GM12875 (cell line): ENCODE results near the gene RAB6B.

Source experiments
- H3K4me3 ChIP-seq: one replicate; pipeline ENCODE4 v1.5.1; 2011; ENCODE audit warnings: low read depth, low read length, control low read depth
- TF ChIP-seq, protein P1 (sequence below): IDR thresholded peaks from 2 replicates; pipeline ENCODE4 v1.5.1; 2011; ENCODE audit warnings: low read depth, mild to moderate bottlenecking, control low read depth, inconsistent platforms, low read length, moderate library complexity, borderline replicate concordance; ENCODE audit not compliant: insufficient read depth

The RAB6B gene

DNA sequence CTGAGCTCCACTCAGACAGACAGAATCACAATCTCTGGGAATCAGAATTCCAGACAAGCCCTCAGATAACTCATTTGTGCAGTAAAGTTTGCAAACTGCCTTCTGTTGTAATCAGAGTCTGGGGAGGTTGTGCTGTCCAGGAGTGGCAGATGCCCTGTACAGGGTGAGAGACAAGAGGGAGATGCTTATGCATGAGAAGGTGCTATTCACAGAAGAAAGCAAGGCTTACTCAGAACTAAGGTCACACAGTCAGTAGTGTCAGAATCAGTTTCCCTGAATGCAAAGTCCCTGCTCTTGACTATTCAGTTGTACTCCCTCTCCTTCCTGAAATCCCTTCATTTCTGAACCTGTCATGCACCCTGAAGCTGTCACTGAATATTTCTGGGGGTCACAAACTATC lies 46.3 kb downstream of the RAB6B start:
- H3K4me3 ChIP-seq: no peak overlapping the region
- TF ChIP-seq, protein P1, sequence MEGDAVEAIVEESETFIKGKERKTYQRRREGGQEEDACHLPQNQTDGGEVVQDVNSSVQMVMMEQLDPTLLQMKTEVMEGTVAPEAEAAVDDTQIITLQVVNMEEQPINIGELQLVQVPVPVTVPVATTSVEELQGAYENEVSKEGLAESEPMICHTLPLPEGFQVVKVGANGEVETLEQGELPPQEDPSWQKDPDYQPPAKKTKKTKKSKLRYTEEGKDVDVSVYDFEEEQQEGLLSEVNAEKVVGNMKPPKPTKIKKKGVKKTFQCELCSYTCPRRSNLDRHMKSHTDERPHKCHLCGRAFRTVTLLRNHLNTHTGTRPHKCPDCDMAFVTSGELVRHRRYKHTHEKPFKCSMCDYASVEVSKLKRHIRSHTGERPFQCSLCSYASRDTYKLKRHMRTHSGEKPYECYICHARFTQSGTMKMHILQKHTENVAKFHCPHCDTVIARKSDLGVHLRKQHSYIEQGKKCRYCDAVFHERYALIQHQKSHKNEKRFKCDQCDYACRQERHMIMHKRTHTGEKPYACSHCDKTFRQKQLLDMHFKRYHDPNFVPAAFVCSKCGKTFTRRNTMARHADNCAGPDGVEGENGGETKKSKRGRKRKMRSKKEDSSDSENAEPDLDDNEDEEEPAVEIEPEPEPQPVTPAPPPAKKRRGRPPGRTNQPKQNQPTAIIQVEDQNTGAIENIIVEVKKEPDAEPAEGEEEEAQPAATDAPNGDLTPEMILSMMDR: no peak

DNA sequence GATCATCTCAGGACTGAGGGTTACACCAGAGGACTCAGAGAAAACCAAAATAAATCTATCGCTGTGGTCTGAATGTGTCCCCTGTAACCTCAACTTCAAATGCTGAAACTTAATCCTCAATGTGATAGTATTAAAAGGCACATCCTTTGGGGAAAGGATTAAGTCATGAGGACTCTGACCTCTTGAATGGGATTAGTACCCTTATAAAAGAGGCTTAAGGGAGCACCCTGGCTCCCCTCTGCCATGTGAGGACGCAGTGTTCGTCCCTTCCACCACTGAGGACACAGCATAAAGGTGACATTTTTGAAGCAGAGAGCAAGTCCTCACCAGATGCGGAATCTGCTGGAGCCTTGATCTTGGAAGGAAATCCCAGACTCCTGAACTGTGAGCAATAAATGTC lies 50.6 kb downstream of the RAB6B start:
- TF ChIP-seq, protein P1: no peak
- H3K4me3 ChIP-seq: no peak overlapping the region

DNA sequence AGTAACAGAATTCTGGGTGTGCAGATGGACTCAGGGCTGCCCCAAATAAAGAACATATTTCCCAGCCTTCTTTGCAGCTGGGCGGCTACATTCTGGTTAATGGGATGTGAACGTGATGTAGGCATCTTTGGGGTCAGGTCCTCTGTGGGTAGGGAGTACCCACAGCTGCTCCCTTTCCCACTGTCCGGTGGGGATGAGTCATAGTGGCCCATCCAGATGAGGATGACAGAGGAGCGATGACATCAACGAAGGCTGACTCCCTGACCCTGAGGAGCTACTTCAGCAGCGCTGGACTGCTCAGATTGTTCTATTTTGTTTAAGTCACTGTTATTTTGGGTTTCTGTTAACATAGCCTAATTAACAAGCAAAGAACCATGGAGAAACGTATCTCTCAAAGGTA lies 52.0 kb downstream of the RAB6B start:
- TF ChIP-seq, protein P1: no peak
- no peak overlapping the region for H3K4me3 ChIP-seq

DNA sequence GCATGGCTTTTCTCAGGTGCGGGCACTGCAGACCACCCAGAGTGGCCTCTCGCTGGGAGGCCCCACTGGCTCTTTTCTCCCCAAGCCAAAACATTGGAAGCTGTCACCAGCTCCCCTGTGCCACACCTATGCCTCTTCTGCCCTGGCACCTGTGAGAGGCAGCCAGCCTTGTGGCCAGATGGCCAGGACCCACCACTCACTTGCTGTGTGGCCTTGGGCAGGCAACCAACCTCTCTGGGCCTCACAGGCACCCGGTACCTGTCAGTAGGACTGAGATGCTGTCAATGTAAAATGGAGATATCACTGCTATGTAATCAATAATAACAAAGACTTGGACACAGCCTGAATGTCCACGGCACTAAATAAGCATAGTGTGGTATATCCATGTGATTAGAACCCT lies 53.5 kb downstream of the RAB6B start:
- TF ChIP-seq, protein P1: no peak
- H3K4me3 ChIP-seq: no peak overlapping the region

DNA sequence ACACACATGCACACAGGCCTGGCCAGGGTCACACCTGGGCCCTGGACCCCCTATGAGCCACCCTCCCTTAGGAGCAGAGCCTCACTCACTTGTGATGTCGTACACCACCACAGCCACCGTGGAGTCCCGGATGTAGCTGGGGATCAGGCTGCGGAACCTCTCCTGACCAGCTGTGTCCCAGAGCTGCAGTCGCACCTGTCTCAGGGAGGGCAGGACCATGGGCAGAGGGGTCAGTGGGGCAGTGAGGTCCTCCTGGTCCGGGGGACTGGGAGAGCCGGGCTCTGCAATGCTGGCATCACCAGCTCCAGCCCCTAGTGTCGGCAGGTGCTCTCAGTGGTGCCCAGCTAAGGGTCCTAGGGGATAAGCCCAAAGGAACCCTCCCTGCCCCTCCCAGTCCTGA lies 54.5 kb downstream of the RAB6B start:
- no peak overlapping the region for H3K4me3 ChIP-seq
- TF ChIP-seq, protein P1: no peak

DNA sequence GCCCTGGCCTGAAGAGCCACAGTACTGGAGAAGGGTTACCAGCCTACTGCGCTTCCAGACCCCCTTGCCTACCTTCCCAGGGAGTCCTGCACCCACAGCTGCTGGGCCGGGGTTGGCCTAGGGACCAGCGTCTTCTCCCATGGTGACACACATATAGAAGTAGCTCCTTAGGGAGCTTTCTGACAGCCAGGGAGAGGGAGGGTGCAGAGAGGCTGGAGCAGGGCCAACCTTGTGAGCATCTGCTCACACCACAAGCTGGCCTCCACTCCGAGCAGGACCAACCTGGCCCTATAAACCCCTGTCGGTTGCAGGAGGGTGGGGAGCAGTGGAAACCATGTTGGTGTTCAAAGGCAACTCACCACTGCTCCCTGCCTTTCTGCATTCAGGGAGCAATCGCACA lies 54.9 kb downstream of the RAB6B start:
- no peak overlapping the region for H3K4me3 ChIP-seq
- TF ChIP-seq, protein P1: no peak

DNA sequence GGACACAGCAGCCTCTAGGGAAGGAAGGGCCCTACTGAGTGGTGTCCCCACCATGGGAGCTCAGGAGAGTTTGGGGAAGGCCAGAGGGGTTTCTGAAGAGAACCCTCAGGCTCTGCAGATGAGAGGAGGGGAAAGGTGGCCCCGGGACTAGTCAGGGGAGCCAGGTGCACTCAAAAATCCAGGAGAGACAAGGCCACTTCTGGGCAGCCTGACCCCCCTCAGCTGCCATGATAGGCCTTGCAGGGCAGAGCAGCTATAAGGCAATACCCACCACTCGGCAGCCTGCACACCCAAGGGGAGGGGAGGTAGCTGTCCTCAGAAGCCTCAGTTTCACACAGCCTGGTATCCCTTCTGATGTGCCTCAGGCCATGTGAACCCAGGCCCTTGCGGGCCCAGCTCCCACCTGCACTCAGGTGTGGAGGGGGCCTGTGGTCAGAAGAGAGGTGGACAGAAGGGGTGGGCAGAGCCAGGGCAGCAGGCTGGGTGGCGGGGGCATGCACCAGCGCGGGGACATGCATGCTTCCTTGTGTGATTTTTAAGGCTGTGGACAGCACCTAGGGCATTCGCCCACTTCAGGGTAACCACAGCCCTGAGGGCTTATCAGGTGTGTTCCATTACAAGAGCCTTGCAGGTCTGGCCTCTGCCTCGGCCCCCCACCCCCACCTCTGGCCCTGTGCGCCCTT lies 55.5 kb downstream of the RAB6B start:
- H3K4me3 ChIP-seq: no peak overlapping the region
- TF ChIP-seq, protein P1: no peak
